DMS114 treated with DMSO at 0.1 percent for 48 hours (cell line): ENCODE measurements around the gene ANO4.
"Not testable (repeated sequence)": the region's sequence is repeated elsewhere in the genome, so short reads cannot be mapped to it uniquely, and the experiment has no call there.

Experiments
- DNase-seq: peaks from one replicate; lab custom pipeline; 2025; ENCODE audit not compliant: unreplicated experiment; lab: John Stamatoyannopoulos, UW

The ANO4 gene

DNA sequence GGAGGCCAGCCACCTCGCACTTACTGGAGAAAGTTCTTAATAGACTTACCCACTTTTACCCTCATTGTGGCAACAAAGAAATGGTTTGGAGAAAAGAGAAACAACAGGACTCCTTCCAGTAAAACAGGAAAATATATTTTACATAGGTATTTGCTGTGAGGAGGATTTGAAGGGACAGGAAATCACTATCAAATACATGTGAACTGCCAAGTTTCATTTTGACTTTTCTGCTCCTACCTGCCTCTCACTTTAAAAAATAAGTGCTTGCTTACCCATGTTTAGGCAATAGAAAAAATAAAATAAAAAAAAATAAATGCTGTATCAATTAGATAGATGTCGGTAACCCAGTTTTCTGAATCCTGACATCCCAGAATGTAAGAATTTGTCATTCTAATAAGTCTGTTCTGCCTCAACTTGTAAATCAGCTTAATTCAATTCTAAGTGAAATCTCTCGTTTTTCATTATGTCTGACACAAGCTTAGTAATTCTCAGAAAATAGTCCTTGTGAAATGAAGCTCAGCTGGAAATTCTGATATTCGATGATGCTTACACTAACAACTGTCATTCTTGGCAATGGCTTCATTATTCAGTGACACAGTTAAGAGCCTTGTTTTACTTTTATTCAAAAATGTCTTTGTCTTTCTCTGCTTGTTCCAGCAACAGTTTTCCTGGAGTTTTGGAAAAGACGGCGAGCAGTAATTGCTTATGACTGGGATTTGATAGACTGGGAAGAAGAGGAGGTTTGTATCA lies 284.1 kb downstream of the ANO4 start:
- DNase-seq, result no peak

DNA sequence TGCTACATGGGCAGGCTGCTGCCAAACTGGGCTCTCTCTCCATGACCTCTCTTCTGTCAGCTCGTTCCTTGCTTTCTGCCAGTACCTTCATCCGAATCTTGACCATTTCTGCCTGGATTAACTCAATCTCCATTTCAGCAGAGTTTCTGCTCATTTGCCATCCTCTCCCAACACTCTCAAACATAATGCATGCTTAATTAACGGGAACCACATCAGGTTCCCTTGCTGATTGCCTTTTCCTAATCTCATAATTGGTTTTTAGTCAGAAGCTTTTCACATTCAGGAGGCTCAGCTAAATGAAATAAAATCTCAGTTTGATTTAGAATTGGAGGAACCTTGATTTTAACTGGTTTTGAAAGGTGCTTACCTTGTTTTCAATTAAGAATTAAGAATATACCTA lies 288.1 kb downstream of the ANO4 start:
- DNase-seq, result no peak

DNA sequence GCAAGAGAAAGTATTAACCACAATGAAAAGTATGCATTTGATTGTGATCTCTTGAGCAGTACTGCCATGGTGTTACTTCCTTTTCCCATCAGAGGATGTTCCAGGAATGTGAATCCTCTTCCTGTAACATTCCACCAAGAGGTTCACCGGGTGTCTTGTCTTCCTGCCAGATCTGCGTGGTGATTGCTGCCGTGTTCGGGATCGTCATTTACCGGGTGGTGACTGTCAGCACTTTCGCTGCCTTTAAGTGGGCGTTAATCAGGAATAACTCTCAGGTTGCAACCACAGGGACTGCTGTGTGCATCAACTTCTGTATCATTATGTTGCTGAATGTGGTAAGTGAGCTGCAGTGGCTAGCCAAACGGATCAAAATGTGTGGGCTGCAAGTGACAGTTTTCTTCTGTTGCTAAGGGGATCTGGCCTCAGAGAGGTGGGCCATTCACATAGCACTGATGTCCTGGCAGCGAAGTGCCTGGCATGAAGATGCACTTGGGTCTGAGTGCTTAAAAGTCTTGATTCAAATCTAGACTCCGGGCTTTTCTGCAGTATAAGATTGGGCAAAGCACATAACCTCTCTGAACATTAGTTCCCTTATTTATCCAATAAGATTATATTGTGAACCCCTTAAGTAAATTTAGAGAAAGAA lies 292.0 kb downstream of the ANO4 start:
- no peak for DNase-seq

DNA sequence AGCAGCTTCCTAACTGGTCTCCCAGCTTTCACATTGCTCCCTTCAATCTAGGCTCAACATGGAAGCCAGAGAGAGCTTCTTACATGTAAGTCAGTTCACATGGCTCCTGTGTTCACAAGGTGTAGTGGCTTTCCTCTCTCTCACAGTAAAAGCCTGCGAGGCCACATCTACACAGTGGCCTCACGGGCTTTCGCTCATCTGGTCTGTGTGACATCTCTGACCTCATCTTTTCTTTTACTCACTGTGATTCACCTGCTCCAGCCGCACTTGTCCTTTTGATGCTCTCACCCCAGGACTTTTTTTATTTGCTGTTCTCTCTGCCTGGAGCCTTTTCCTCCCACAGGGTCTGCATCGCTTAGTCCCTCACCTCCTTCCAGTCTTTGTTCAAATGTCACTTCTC lies 293.3 kb downstream of the ANO4 start:
- DNase-seq, result no peak

DNA sequence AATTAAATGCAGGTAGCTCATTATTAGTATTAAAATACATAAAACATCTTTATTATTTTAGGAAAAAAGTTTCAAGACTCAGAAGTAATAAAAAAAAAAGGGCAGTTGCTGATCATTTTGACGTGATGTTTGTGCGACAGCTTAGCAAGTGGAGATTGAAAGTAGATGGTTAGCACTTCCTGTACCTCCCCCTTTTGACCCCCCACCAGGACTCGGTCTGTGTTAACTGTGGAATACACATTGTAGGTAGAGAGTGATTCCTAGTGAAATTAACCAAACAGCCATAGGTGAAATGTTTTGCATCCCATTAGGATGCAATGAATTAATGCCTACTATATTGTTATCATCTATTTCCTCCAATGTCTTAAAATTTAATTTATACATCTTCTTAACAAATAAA lies 294.7 kb downstream of the ANO4 start:
- DNase-seq, result no peak

DNA sequence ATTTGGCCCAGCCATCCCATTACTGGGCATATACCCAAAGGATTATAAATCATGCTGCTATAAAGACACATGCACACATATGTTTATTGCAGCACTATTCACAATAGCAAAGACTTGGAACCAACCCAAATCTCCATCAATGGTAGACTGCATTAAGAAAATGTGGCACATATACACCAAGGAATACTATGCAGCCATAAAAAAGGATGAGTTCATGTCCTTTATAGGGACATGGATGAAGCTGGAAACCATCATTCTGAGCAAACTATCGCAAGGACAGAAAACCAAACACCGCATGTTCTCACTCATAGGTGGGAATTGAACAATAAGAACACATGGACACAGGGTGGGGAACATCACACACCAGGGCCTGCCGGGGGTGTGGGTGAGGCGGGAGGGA lies 295.6 kb downstream of the ANO4 start:
- not testable (repeated sequence) for DNase-seq

DNA sequence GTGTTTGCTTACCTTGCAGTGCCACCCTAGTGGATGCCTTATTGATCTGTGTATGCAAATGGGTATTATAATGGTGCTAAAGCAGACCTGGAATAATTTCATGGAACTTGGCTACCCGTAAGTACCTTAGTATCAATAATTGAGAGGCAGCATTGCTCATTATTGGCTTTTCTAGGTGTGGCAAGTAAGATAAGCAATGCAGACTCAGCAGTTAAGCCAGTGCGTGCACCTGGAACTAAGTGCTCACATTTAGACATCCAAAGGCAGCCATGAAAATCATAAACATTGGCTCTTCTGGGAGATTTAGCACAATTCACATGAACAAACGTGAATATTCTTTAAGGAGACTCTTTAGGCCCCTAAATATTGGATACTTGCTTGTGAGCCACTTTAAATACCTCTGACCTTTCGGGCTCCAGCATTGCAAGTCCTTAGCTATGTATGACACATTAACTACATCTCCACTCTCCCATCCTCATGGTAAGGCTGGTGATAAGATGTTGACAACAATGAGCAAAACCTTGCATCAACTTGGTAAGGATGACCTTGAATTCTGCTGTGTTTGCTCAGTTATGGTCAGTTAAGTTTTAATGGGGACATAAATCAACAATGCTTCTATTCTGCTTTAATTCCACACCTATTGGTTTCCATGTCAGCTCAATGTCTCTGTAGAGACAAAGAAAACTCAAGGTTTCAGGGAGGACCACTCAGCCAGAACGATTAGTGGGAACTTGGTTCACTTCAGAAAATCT lies 303.4 kb downstream of the ANO4 start:
- DNase-seq, result no peak

DNA sequence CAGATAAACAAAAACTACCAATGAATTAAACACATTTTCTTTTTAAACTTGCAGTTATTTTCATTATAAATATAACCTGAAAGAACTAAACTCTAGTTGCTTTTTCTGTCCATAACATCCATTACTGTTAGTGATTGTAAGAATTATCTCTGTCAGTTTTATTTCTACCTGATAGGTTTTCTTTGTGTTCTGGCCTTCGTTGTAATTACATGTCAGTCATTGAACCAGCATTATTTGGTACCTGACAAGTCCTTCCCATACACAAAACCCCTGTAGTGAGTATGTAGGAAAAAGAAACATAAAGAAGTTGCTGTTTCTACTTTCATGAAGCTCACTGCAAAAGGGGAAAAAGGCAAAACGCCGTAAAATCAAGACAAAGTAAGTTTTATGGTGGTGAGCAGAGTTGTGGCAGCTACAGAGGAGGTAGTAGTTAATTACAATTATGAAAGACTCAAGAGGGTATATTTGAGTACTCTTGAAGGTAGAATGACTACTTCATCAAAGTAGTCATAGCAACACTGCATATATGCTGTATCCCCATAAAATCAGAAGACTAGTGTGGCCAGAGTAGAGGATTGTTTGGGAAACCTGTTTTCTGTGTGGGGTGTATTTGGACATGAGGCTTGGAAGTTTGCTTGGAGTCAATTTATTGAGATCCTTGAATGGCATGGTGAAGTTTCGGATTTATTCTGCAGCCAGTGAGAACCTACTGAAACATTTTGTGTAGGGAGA lies 312.6 kb downstream of the ANO4 start:
- DNase-seq, result no peak

DNA sequence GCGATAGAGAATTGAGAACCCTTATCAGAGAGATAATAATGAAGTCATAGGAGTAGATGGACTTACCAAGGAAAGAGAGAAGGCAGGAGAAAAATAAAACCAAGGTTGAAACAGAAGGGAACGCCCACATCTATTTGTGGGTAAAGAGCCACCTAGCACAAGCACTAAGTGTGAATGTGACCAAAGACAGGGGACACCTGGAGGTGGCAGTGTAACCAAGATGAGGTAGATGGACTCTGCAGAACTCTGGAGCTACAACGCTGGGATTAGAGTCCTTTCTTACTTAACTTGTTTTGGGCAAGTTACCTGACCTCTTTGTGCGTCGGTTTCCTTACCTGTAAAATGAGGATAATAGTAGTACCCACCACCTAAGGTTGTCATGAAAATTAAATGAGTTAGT lies 313.6 kb downstream of the ANO4 start:
- DNase-seq, result no peak

DNA sequence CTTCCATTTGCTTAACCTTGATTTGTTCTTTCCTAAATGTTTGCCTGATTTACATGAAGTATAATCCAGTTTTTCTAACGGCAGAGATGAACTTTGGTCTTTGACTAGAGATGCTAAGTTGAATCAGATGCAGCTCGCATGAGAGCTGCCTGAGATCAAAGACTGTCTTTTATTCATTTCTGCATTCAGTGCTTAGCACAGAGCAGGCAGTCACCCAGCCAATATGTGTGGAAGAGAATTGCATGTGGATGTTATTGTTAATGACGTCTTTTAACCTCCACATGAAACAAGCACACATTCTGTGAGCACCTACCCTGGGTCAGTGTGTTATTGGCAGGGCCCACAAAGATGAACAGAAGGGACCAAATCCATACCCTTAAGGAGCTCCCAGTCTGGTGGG lies 316.3 kb downstream of the ANO4 start:
- DNase-seq, result no peak

DNA sequence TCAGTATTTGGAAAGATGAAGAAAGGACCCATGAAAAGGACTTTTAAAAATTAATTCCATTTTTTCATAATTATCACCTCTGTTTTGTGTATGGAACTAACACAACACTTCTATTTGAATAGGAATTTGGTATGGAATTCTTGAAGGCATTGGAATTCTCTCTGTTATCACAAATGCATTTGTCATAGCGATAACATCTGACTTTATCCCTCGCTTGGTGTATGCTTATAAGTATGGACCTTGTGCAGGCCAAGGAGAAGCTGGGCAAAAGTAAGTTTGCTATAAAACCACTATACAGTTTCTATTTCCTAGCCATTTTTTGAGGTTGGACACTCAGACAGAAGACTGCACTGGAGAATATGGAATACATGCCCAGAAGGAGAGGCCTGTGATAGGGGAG lies 316.9 kb downstream of the ANO4 start:
- DNase-seq, result no peak

DNA sequence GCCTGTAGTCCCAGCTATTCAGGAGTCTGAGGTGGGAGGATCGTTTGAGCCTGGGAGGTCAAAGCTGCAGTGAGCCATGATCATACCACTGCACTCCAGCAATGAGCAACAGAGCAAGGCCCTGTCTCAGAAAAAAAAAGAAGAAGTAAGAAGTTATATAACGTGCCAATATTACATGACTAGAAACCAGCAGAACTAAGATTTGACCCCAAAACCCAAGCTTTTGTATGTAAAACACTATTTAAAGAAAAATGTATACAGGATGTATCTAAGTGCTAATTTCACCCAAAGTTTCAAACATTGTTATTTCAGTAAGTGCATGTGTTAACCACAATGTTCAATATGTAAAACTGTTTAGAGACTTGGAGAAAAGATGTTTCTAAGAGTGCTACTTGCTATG lies 320.8 kb downstream of the ANO4 start:
- DNase-seq, result no peak

DNA sequence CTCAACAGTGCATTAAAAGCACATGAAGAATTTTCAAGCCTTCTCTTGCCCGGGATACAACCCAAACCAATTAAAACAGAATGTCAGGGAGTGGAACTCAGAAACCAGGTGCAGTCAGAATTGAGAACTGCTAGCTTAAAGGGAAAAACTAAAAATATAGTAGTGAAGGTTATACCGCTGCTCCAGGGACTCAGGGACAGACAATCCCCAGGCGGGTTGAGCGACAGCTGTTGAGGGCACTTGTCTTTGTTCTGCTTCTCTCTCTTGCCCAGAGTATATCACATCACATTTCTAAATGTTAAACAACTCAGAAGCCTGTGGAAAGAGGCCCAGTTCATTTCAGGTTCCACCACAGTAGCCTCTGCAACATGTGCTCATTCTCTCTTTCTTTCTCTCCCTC lies 322.3 kb downstream of the ANO4 start:
- DNase-seq, result no peak

DNA sequence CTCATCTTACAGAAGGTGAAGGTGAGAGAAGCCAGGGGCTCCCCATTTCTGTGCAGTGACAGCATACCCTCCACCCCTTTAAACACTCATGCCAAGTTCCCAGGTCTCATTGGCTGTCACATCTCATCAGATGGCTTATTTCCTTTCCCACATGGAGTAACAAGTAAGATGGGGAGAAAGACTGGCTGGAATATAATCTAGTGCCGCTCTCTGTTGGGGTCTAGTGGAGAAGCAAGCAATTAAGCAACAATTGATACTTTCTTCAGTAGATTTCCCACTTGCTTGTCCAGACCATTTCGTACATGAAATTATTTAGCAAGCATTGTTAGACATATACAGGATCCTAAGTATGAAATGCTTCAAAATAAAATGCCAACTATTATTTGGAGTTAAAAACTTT lies 323.3 kb downstream of the ANO4 start:
- DNase-seq, result no peak

DNA sequence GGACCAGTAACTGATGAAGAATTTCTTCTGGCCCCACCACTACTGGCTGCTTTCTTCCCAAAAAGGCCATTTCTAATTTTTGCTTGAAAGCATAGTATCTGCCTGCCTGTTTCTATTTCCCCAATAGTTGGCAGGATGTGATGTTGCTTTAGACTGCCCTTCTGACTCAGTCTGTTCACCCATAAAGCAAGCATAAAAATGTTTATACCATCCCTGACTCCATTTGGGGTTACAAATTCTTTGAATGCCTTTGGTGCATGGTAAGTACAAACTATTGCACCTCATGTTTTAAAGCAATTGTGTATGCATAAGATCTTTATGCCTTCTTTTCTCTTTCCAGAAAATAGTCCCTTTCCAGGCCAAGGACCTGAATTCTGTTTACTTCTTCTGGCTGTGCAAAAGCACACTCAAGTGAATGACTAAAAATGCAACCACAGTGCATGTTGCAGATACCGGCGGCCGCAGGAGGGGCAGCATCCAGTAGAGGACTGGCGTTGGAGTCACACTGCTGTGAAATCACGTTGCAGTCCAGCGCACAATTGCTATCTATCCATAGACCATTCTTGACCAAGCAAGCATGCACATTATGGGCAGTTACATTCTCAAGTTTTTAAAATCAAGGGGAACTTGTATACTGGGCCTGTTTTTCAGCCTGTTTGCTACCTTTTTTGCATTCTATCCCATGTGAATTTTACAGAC lies 333.1 kb downstream of the ANO4 start:
- no peak for DNase-seq

DNA sequence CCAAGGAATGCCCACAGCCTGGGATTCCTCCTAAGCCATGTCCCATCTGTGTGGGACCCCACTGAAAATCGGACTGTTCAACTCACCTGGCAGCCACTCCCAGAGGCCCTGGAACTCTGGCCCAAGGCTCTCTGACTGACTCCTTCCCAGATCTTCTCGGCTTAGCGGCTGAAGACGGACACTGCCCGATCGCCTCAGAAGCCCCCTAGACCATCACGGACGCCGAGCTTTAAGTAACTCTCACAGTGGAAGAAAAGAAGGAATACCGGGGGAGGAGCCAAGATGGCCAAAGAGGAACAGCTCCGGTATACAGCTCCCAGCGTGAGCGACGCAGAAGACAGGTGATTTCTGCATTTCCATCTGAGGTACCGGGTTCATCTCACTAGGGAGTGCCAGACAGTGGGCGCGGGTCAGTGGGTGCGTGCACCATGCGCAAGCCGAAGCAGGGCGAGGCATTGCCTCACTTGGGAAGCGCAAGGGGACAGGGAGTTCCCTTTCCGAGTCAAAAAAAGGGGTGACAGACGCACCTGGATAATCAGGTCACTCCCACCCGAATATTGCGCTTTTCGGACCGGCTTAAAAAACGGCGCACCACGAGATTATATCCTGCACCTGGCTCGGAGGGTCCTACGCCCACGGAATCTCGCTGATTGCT lies 351.3 kb downstream of the ANO4 start:
- not testable (repeated sequence) for DNase-seq

DNA sequence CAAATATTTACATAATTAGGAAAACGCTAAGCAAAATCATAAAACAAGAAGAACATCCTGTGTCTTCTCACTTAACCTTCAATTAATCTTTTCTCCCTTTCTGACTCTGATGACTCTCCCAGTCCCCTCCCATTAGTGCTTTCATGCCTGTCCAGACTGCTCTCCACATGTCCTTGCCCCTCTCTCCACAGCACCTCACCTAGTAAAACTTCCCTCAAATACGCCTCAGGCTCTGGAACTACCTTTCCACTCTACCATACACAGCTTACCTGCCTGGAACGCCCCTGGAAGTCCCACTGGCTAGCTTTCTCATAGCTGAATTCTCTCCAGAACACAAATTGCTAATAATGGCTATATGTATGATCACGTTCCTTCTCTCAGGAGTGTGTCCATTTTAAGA lies 370.7 kb downstream of the ANO4 start:
- DNase-seq, result no peak

DNA sequence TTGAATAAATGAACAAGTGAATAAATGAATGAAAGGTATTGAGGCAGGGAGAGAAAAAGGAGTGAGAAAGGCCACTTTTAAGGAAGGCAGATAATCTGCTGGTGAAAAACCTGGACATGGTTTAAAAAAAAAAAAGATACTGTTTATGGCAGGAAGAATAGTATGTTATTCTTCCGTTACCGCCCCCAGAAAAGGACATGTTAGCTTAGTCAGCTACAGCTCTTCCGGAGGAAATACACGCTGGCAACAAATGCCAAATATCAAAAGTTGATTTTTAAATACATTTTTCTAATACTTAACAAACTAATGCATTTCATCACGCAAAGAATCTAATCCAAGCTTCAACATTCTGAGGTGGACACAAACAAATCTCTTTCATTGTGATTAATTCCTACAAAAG lies 372.3 kb downstream of the ANO4 start:
- DNase-seq, result no peak

DNA sequence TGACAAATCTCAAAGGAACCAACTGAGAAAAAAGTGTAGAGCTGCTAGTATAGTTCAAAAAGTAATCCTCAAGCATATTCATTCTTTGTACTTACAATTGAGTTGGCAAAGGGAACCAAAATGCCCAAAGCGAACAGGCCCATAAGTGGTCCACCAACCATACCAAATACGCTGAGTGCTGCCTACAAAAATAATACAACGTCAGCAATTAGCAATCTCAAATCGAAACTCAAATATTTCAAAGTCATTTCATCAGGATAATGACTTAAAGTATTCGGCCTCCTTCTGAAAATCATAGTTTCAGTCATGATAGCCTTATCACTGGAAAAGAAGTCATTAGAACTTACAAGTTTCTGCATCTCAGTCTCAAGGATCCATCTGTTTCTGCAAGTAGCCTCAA lies 373.4 kb downstream of the ANO4 start:
- DNase-seq, result no peak

DNA sequence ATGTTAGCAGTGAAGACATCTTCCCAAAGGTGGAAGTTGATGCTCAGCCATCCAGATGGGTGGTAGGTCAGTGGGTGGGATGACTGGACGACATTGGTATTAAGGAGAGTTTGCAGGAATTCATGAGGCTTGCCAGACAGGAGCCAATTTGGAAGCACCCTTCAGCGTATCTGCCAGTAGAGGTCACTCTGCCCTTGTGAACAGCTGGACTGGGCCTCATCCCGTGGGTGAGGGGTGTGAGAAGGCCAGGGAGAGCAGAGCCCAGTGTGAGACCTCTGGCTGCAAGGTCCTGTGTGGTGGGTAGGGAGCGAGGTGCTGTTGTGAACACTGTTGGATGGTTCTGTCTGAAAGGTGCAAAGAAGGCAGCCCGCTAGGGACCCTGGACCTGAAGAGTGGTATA lies 377.7 kb downstream of the ANO4 start:
- DNase-seq, result no peak
